NCI-H1436 (cell line): Measurements from ENCODE around the gene HDAC11.
A peak's percentile ranks its signal among the peaks of the same experiment; 100 is the strongest.
"Not testable (repeated sequence)": the region's sequence is repeated elsewhere in the genome, so short reads cannot be mapped to it uniquely, and the experiment has no call there.

Experiments
- DNase-seq: peaks from one replicate; lab custom pipeline; 2025; lab: John Stamatoyannopoulos, UW

Gene HDAC11, protein sequence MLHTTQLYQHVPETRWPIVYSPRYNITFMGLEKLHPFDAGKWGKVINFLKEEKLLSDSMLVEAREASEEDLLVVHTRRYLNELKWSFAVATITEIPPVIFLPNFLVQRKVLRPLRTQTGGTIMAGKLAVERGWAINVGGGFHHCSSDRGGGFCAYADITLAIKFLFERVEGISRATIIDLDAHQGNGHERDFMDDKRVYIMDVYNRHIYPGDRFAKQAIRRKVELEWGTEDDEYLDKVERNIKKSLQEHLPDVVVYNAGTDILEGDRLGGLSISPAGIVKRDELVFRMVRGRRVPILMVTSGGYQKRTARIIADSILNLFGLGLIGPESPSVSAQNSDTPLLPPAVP

DNA sequence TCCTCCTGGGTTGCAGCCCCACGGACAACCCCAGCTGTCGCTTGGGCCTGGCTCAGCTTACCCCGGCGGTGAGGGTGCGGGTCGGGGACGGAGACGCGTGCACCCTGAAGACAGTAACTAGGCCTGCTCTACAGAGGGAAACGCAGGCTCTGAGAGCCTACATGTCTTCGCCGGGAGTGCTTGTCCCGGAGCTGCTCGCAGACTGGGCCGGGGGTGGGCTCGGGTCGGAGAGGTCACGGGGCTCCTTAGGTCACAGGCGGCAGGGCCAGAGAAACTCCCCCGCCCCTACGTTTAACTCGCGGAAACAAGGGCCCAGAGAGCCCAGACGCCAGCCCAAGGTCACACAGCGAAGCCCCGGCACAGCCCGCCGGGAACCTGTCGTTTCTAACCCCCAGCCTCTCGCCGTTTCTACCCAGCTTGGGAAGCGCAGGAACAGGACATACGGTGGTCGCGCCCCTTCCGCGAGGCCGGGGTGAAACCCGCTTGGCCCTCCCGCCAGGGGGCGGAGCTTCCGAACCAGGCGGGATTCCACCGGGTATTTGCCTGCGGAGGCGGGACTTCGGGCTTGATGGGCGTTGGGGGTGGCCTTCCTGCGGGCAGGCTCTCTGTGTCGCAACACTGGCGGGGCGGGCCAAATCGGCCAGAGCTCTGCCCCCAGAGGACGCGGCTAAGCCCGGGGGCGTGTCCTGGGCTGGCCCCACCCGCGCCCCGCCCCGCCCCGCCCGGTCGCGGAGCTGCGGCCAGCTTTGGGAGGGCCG lies at the start of gene HDAC11:
Gene HDAC11 (plus strand): TSS at position 725 of the 758 bp plus-strand sequence. CDS start 42 bp downstream, outside the sequence.
- peak; percentile 85 for DNase-seq

DNA sequence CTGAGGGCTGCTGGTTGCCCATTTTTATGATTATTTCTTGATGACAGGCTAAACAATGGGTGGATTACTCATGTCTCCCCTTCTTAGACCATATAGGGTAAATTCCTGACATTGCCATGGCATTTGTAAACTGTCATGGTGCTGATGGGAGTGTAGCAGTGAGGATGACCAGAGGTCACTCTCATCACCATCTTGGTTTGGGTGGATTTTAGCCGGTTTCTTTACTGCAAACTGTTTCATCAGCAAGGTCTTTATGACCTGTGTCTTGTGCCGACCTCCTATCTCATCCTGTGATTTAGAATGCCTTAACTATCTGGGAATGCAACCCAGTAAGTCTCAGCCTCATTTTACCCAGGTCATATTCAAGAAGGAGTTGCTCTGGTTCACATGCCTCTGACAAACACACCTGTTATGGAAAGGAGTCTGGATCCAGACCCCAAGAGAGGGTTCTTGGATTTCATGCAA lies 49.7 kb upstream of the HDAC11 start:
- not testable (repeated sequence) for DNase-seq

DNA sequence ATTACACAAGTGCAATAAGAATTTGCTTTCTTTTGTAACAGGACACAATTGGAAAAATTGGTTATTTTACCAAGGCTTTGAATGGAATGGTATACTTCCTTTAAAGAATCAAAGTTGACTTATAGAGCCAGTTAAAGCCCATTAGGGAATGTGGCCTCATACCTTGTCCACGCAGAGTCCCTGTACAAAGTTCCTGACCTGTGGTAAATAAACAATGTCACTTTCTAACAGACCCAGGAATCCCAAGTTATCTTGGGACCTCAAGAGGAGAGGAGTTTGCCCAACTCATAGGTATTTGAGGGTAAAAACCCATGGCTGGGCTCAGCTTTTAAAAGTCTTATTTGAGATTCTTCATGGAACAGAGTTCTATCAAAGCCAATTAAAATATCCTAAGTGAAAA lies 48.0 kb upstream of the HDAC11 start:
- DNase-seq = no peak

DNA sequence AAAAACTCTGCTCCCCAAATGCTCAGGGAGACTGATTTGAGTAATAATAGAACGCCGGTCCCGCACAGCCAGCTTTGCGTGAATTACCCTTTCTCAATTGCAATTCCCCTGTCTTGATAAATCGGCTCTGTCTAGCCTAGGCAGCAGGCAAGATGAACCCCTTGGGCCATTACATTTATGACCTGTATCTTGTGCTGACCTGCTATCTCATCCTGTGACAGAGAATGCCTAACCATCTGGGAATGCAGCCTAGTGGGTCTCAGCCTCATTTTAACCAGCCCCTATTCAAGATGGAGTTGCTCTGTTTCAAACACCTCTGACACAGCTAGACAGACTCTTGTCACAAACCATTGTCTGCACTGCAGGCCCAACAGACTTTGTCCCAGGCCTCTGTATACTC lies 46.2 kb upstream of the HDAC11 start:
- no peak for DNase-seq

DNA sequence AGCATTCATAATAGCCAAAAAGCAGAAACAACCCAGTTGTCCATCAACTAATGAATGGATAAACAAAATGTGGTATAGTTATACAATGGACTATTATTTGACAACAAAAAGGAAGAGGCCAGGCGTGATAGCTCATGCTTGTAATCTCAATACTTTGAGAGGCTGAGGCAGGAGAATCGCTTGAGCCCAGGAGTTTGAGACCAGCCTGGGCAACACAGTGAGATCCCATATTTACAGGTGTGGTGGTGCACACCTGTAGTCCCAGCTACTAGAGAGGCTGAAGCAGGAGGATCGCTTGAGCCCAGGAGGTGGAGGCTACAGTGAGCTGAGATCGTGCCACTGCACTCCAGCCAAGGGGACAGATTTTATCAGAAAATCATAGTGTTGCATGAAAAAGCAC lies 43.9 kb upstream of the HDAC11 start:
- not testable (repeated sequence) for DNase-seq

GRCh38 chr3:13440204-13440817 lies 39.8 kb upstream of the HDAC11 start:
- DNase-seq = no peak

- DNase-seq = not testable (repeated sequence)
These were observed 37.2 kb upstream of the HDAC11 start for GRCh38 chr3:13442882-13443281.

- DNase-seq = no peak
These were observed 28.8 kb upstream of the HDAC11 start for GRCh38 chr3:13451301-13451673.

DNA sequence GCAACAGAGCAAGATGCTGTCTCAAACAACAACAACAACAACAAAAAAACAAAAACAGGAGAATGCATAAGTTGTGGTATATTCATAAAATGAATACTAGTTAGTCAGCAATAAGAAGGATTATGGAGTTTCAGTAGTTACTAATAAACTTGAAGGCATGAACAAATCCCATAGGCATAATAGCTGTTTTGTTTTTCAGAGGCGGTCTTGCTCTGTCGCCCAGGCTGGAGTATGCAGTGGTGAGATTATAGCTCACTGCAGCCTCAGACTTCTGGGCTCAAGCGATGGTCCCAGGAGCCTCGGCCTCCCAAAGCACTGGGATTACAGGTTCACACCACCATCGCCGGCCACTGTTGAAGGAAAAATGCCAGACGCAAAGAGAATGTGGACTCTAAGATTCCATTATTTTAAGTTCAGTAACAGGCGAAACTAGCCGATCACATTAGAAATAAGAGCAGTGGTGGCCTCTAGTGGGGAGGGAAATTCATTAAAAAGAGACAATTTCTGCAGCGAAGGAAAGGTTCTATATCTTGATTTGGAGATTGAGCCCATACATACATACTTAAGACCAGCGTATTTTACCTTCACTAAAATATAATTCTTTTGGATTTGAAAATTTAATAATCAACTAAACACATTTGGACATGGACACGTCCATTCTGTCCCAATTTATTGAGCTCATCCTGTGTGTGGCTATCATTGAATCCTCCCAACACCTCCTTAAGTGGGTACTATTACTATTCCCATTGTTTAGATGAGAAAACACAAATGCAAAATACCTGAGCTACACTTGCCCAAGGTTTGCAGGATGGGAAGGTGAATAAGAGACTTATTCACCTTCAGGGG lies 27.4 kb upstream of the HDAC11 start:
- no peak for DNase-seq

DNA sequence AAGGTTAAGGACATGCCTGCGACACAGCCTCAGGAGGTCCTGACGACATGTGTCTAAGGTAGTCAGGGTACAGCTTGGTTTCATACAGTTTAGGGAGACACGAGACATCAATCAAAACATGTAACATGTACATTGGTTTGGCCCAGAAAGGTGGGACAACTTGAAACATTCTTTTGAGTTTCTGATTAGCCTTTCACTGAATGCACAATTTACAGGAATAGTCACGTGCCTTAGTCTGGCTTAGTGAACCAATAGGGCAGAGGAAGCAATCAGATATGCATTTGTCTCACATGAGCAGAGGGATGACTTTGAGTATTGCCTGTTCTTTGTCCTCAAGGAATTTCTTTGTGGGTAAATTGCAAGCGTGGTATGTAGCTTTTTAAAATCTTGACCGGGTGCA lies 24.5 kb upstream of the HDAC11 start:
- DNase-seq = no peak

- no peak for DNase-seq
These were observed 22.5 kb upstream of the HDAC11 start for GRCh38 chr3:13457593-13457992.

- no peak for DNase-seq
These were observed 20.3 kb upstream of the HDAC11 start for GRCh38 chr3:13459605-13460340.

DNA sequence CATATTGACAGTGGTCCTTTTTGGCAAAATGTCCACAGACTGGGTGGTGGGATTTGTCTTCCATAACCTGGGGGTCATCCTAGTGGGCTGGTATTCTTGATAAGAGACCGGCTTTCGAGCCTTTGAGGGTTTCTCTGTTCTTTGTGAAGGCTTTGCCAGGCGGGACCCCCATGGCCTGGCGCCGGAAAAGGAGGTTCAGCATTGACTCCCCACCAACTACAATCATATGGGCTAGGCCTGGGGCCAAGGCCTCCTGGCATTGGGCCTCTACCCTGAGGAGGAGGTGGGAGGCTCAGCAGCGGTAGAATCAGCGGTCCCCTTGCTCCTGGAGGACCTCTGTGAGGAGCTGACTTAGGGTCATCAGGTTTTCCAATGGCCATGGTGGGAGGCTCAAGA lies 19.8 kb upstream of the HDAC11 start:
- DNase-seq = no peak

DNA sequence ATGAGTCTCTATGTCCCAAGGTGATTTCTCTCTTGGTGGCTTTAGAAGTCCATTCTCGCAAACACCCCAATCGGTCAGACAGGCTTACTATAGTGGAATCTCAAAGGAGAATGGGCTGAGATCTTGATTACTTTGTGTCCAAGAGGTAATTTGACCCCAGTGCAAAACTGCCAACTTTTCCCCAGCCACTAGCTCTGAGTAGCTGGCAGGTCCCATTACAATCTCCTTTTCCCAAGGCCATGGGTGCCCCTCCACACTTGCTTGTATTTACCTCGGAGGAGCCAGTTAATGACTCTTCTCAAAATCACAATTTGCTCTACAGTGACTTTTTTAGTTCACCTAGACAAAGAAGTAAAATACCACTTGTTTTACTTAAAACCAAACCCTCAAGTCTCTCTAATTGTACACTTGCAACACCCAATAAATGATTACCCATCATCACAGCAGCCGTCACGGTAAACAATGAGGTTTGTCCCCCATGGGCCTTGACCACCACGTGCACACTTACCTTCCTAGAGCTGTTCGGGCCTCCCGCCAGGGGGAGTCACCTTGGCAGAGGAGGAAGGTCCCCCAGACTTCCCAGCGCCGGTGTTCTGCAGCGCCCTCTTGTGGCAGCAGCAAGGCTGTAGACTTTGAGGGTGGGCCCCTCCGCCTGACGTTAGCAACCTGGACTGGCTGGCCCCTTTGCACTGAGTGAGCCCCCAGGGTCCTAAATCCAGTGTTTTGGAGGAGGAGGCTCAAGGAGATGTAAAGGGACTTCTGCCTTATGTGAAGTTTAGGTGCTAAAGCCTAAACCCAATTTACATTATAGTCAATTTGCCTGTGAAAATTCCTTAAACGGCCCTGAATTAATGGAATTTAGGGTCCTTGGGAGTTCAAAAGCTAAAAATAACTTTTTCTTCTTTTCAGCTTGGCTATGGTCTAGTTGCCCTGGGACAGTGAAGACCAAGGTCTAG lies 18.7 kb upstream of the HDAC11 start:
- DNase-seq = peak; percentile 36

- DNase-seq = no peak
These were observed 17.9 kb upstream of the HDAC11 start for GRCh38 chr3:13462125-13462629.

DNA sequence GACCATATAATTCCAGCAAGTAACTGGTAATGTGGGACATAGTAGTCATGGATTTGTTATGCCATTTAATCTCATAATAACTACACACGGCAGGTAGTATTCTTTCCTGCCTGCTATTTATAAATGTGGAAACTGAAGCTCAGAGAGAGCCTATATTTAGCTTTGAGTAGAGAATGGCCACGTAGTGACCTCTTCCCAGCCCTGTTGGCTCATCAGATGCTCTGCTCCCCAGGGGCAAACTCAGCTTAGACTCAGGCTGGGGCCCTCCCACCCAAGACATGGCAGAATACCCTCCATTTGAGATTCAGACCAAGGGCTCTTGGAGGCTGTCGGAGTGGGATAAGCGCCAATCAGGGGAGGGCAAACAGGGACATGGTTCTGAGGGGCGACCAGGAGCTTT lies 17.3 kb upstream of the HDAC11 start:
- DNase-seq = no peak

- no peak for DNase-seq
These were observed 16.3 kb upstream of the HDAC11 start for GRCh38 chr3:13463618-13464400.

GRCh38 chr3:13465236-13465873 lies 14.8 kb upstream of the HDAC11 start:
- no peak for DNase-seq

GRCh38 chr3:13466781-13467180 lies 13.3 kb upstream of the HDAC11 start:
- DNase-seq = no peak
